Stimulated activated CD4-positive, alpha-beta T cell treated with anti-CD3 and anti-CD28 coated beads, Interleukin-4, amount 100 ng/mL, for 1 hour (primary cell): ENCODE measurements around the gene RPH3AL.
A peak's percentile ranks its signal among the peaks of the same experiment; 100 is the strongest.

Experiments used
- DNase-seq: peaks from one replicate; pipeline ENCODE4 v3.0.0-alpha.2; 2020

RPH3AL gene

GRCh38 chr17:352421-353212, at the start of gene RPH3AL:
RPH3AL (minus strand) TSS chr17:352807; CDS start chr17:327543, 25,264 bp downstream.
- no peak for DNase-seq

- DNase-seq = no peak
These were observed 47.6 kb upstream of the RPH3AL start for GRCh38 chr17:400257-400656.

- no peak for DNase-seq
These were observed 44.2 kb upstream of the RPH3AL start for GRCh38 chr17:396788-397187.

- no peak for DNase-seq
These were observed 43.4 kb upstream of the RPH3AL start for GRCh38 chr17:395974-396373.

GRCh38 chr17:395179-395578, 42.6 kb upstream of the RPH3AL start:
- DNase-seq = no peak

GRCh38 chr17:394718-395095, 42.1 kb upstream of the RPH3AL start:
- DNase-seq = no peak

- no peak for DNase-seq
These were observed 41.5 kb upstream of the RPH3AL start for GRCh38 chr17:393806-394717.

GRCh38 chr17:391850-392249, 39.2 kb upstream of the RPH3AL start:
- no peak for DNase-seq

GRCh38 chr17:390025-390424, 37.4 kb upstream of the RPH3AL start:
- DNase-seq = no peak

GRCh38 chr17:388087-388486, 35.5 kb upstream of the RPH3AL start:
- no peak for DNase-seq

- DNase-seq = peak; percentile 75
These were observed 33.7 kb upstream of the RPH3AL start for GRCh38 chr17:386141-386876.

GRCh38 chr17:385836-386140, 33.2 kb upstream of the RPH3AL start:
- DNase-seq = peak; percentile 11

- DNase-seq = peak; percentile 24
These were observed 32.7 kb upstream of the RPH3AL start for GRCh38 chr17:385178-385835.

- DNase-seq = no peak
These were observed 32.1 kb upstream of the RPH3AL start for GRCh38 chr17:384622-385177.

- DNase-seq = no peak
These were observed 31.4 kb upstream of the RPH3AL start for GRCh38 chr17:383771-384621.

GRCh38 chr17:382644-383533, 30.3 kb upstream of the RPH3AL start:
- no peak for DNase-seq

- DNase-seq = no peak
These were observed 29.5 kb upstream of the RPH3AL start for GRCh38 chr17:381941-382643.

GRCh38 chr17:381516-381915, 28.9 kb upstream of the RPH3AL start:
- DNase-seq = no peak

GRCh38 chr17:379531-380465, 27.2 kb upstream of the RPH3AL start:
- no peak for DNase-seq
